AG09319 (cell line): ENCODE measurements around the gene GJA1.
"Not testable (repeated sequence)": the region's sequence is repeated elsewhere in the genome, so short reads cannot be mapped to it uniquely, and the experiment has no call there.

Experiments used
- DNase-seq: peaks from one replicate; pipeline ENCODE4 v3.0.0-alpha.2; 2010; ENCODE audit warnings: low read depth; ENCODE audit errors: extremely low read depth
- CTCF ChIP-seq: IDR thresholded peaks from 2 replicates; pipeline ENCODE4 v1.5.1; 2011; ENCODE audit warnings: low read depth, mild to moderate bottlenecking, inconsistent platforms, low read length, moderate library complexity

The GJA1 gene

GRCh38 chr6:121435444-121436069, at the start of gene GJA1:
GJA1 (plus strand) TSS chr6:121435646; CDS start chr6:121446848, 11,202 bp downstream.
- no peak; the same call in 1 of the 2 replicates for TF ChIP-seq CTCF
- peak; percentile 56 for DNase-seq

DNA sequence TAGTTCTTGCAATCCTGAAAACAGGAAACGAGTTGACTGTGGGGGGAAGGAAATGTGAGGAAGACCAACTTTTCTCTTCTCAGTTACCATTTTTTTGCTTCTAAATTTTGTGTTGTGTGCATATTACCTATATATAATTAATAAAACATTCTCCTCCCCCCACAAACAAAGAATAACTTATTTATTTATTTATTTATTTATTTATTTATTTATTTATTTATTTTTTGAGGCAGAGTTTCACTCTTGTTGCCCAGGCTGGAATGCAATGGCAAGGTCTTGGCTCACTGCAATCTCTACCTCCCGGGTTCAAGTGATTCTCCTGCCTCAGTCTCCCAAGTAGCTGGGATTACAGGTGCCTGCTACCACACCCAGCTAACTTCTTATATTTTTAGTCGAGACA, 48.9 kb upstream of the GJA1 start:
- not testable (repeated sequence) for DNase-seq

GRCh38 chr6:121389419-121389818, 46.0 kb upstream of the GJA1 start:
- DNase-seq = no peak
- TF ChIP-seq CTCF = no peak

GRCh38 chr6:121393731-121394505, 41.5 kb upstream of the GJA1 start:
- no peak for TF ChIP-seq CTCF
- DNase-seq = no peak

GRCh38 chr6:121395736-121396135, 39.7 kb upstream of the GJA1 start:
- DNase-seq = no peak
- TF ChIP-seq CTCF = no peak

DNA sequence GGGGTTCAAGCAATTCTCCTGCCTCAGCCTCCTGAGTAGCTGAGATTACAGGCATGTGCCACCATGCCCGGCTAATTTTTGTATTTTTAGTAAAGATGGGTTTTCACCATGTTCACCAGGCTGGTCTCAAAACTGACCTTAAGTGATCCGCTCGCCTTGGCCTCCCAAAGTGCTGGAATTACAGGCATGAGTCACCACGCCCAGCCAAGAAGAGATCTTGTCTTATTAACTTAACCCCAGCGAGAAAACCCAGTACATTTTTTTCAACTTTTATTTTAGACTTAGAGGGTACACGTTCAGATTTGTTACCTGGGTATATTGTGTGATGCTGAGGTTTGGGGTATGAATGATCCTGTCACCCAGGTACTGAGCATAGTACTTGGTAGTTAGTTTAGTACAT, 38.3 kb upstream of the GJA1 start:
- not testable (repeated sequence) for DNase-seq

DNA sequence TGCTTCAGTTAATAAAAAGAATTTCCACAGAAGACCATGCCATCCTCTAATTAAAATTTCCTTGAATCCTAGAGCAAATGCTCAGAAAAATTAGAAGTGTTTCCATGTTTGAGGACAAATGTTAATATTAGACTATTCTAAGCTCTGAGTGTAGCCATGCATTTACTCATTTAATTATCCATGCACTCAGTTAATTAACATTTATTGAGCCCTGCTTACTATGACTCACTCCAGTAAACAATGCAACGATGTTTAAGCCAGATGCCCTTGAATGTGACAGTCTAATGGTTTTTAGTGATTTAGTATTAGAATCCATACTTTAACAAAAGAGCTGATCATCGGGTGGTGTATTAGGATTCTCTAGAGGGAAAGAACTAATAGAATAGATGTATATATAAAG, 37.3 kb upstream of the GJA1 start:
- DNase-seq = no peak

More for the DNA sequence above, 37.3 kb upstream of the GJA1 start:
- TF ChIP-seq CTCF = no peak
